ENCODE results near the gene SLC35E4.
"Not testable (repeated sequence)": the region's sequence is repeated elsewhere in the genome, so short reads cannot be mapped to it uniquely, and the experiment has no call there.

SLC35E4 gene

GRCh38 chr22:30671071-30671470, 35.5 kb downstream of the SLC35E4 start:
- TF ChIP-seq CTCF (IDR thresholded peaks at IDR 0.05; ENCODE audit: control insufficient read depth, insufficient read depth, low read depth, low read length, missing control alignments), result no peak
- no peak for DNase-seq (ENCODE audit: low read depth)
- H3K4me3 ChIP-seq (ENCODE audit: control insufficient read depth, low read depth, low read length), result no peak overlapping the region

- no peak overlapping the region for H3K4me3 ChIP-seq (ENCODE audit: control insufficient read depth, low read depth, low read length)
- DNase-seq (ENCODE audit: low read depth), result no peak
- TF ChIP-seq CTCF (IDR thresholded peaks at IDR 0.05; ENCODE audit: control insufficient read depth, insufficient read depth, low read depth, low read length, missing control alignments), result no peak
Observed at GRCh38 chr22:30673136-30673535, 37.6 kb downstream of the SLC35E4 start.

GRCh38 chr22:30674482-30674881, 38.9 kb downstream of the SLC35E4 start:
- no peak for TF ChIP-seq CTCF (IDR thresholded peaks at IDR 0.05; ENCODE audit: control insufficient read depth, insufficient read depth, low read depth, low read length, missing control alignments)
- no peak for DNase-seq (ENCODE audit: low read depth)
- no peak overlapping the region for H3K4me3 ChIP-seq (ENCODE audit: control insufficient read depth, low read depth, low read length)

GRCh38 chr22:30675436-30675835, 39.9 kb downstream of the SLC35E4 start:
- H3K4me3 ChIP-seq (ENCODE audit: control insufficient read depth, low read depth, low read length), result no peak overlapping the region
- no peak for TF ChIP-seq CTCF (IDR thresholded peaks at IDR 0.05; ENCODE audit: control insufficient read depth, insufficient read depth, low read depth, low read length, missing control alignments)
- no peak for DNase-seq (ENCODE audit: low read depth)

GRCh38 chr22:30676565-30676964, 41.0 kb downstream of the SLC35E4 start:
- not testable (repeated sequence) for H3K4me3 ChIP-seq (ENCODE audit: control insufficient read depth, low read depth, low read length); DNase-seq (ENCODE audit: low read depth)

GRCh38 chr22:30679895-30680690, 44.5 kb downstream of the SLC35E4 start:
- not testable (repeated sequence) for DNase-seq (ENCODE audit: low read depth); H3K4me3 ChIP-seq (ENCODE audit: control insufficient read depth, low read depth, low read length)

- TF ChIP-seq CTCF (IDR thresholded peaks at IDR 0.05; ENCODE audit: control insufficient read depth, insufficient read depth, low read depth, low read length, missing control alignments), result no peak
- DNase-seq (ENCODE audit: low read depth), result no peak
- no peak overlapping the region for H3K4me3 ChIP-seq (ENCODE audit: control insufficient read depth, low read depth, low read length)
Observed at GRCh38 chr22:30680991-30681770, 45.6 kb downstream of the SLC35E4 start.
